Endometrium (tissue), 2 donors: Measurements from ENCODE around the gene FAM221A.
"Not testable (repeated sequence)": the region's sequence is repeated elsewhere in the genome, so short reads cannot be mapped to it uniquely, and the experiment has no call there.

Experiments used
- FAIRE-seq: peaks from 2 replicates; lab custom pipeline; 2012; peaks lifted over from hg19 to GRCh38; lab: Jason Lieb, UNC
- donor health status: control.
- donor health status: control.

The FAM221A gene

GRCh38 chr7:23679898-23680413, at the start of gene FAM221A:
Gene FAM221A, plus strand, starts transcription at chr7:23680199. Its CDS starts 20 bp downstream, at chr7:23680219.
- no peak for FAIRE-seq

GRCh38 chr7:23633417-23633816, 46.6 kb upstream of the FAM221A start:
- FAIRE-seq, result no peak

DNA sequence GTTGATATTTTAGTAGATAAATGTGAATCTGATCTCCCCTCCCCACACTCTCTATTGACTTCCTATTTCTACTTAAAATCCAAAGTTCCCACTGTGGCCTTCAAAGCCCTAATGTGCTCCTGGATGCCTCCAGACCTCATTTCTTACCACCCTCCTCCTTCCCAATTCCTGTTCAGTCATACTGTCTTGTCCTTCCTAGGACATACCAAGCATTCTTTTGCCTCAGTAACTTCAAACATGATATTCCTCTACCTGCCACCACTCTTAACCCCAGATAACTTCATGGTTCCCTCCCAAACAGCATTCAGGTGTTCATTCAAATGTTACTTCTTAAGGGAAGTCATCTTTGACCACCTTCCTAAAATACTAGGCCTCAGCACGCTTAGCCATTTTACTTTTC, 34.2 kb upstream of the FAM221A start:
- no peak for FAIRE-seq

DNA sequence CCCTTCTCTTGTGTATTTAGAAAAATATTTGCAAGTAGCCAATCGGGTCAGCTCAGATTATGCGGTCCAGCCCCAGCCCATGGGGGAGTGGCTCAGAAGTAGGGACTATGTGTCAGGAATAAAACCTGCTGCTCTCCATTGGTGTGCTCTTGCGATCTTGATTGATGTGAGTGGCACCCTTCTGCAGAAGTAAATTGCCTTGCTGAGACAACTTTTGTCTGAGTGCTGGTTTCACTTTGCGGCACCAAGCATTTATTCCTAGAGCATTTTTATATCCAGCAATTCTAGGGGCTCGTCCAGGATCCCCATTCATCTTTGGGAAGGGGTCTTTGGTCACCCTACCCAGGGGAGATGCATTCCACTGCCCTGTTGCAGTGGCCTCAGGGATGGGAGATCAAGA, 26.1 kb upstream of the FAM221A start:
- FAIRE-seq, result no peak

DNA sequence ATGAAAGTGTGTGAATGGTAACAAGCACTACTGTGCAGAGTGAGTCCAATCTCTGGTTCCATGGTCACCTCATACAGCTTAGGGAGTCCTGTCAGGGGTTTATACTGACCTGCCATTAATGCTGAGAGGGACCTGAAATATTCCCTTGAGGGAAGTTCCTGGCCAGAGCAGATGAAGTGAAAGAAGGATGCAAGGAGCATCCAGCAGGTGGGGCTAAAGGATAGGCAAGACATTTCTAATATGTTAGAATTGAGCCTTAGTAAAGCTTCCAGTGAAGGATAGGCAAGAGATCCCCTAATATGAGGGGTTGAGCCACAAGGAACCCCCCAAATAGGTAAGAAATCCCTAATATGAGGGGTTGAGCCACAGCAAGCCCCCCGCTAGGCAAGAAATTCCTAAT, 25.5 kb upstream of the FAM221A start:
- no peak for FAIRE-seq

GRCh38 chr7:23655433-23655832, 24.6 kb upstream of the FAM221A start:
- FAIRE-seq, result no peak

DNA sequence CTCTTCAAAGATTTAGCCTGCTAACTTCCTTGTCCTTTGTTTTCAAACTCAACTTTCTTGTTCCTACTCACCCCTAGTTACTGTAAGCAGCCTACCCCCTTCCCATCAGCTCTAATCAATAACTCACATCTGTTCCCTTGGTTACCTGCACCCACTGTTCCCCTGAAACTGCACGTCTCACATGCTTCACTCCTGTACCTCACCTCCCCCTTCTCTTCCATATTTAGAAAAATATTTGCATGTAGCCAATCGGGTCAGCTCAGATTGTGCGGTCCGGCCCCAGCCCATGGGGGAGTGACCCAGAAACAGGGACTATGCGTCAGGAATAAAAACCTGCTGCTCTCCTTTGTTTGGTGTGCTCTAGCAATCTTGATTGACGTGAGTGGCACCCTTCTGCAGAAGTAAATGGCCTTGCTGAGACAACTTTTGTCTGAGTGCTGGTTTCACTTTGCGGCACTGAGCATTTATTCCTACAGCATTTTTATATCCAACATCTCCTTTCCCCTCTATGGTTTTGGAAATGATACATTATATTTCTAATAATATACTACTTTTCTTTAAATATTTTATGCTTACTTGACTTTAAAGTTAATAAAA, 21.1 kb upstream of the FAM221A start:
- FAIRE-seq, result no peak

GRCh38 chr7:23661385-23661784, 18.6 kb upstream of the FAM221A start:
- FAIRE-seq, result no peak

- FAIRE-seq, result no peak
Measured at GRCh38 chr7:23662124-23662983, 17.6 kb upstream of the FAM221A start.

DNA sequence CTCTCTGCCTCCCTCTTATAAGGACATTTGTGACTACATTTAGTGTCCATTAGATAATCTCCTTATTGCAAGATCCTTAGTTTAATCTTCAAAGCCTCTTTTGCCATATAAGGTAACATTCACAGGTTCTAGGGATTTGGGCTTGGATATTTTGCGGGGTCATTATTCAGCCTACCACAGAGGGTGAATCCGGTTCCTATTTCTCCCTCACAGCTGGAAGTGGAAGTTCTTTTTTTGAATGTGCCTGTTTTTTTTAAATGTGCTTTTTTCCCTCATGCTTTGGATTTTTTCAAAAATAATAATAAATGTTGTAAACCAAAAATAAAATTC, 17.1 kb upstream of the FAM221A start:
- no peak for FAIRE-seq

GRCh38 chr7:23664122-23664521, 15.9 kb upstream of the FAM221A start:
- FAIRE-seq, result no peak

DNA sequence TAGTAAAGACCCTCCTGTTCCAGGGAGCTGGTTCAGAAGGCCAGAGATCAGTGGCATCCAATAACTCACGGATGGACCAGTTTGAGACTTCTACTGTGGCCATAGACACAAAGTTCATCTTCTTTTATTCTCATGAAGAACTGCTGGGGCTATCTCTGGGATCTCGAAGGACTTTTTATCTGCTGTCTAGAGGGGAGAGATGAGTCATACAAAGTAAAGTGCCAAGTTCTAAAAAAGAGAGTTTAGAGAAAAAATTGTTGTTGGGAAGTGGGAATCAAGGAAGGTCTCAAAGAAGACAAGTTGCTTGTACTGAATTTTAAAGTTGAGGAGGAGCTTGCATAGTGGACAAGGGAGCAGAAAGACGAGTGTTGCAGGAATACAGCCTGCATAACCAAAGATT, 8.0 kb upstream of the FAM221A start:
- no peak for FAIRE-seq

- FAIRE-seq, result no peak
Measured at GRCh38 chr7:23680414-23681405, 711 bp downstream of the FAM221A start.

DNA sequence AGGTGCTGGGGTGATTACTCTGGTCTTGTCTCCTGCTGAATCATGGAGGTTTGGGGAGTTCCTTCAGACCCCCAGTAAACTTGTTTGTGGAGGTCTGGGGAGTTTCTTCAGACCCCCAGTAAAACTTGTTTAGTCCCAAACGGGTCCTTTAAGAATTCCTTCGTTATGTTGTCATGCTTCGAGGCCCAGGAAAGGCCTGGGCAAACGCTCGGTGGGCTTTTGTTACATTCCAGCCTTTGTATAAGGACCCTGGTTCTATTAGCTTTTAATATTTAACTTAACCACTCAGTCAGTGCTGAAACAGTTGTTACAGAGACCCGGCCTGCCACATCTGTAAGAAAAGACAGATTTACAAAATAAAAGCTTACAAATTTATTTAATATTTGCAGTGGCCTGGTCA, 4.0 kb downstream of the FAM221A start:
- not testable (repeated sequence) for FAIRE-seq

DNA sequence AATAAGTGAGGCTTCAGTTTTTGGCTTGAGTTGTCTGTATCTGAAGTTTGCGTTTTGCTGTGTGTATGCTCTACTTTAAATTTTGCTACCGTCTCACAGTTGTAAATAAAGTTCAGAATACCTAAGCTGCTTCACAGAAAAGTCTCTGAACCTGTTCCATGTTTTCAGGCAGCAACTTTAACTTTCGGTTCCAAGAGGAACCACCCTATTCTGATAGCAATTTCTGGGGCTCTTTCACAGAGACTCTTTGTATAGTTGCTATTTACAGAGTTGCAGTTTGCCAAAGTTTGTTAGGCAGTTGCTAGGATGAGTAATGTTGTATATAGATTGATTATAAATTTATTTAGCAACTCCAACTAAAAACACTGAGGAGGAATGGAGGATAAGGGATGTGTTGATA, 5.7 kb downstream of the FAM221A start:
- no peak for FAIRE-seq

DNA sequence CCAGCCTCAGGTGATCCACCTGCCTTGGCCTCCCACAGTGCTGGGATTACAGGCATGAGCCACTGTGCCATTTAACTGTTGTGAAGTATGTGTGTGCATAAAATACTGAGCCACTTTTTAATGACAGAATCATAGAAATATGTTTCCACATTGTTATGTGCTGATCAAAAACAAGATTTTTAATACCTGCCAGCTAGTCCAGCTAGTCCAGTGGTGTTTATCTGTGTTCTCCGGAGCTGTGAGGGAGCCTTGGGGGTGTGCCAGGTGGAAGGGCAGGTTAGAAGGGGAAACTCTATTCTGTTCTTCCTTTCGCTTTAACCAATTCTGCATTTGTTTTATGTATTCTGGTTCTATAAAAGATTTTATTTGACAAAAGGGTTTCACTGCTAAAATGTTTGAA, 7.0 kb downstream of the FAM221A start:
- no peak for FAIRE-seq

DNA sequence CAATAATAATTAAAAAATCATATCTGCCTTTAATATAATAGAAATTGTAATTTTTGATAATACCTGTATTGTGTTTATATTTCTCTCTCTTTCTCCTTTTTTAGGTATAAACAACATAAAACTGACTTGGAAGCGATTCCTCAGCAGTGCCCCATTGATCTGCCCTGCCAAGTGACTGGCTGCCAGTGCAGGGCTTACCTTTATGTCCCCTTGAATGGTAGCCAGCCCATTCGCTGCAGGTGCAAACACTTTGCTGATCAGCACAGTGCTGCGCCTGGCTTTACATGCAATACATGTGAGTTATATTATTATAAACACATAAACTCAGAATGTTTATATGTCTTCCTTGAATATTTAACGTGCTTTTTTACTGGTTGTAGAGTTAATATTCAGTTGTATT, 9.2 kb downstream of the FAM221A start:
- FAIRE-seq, result no peak

GRCh38 chr7:23691320-23691719, 11.3 kb downstream of the FAM221A start:
- no peak for FAIRE-seq

DNA sequence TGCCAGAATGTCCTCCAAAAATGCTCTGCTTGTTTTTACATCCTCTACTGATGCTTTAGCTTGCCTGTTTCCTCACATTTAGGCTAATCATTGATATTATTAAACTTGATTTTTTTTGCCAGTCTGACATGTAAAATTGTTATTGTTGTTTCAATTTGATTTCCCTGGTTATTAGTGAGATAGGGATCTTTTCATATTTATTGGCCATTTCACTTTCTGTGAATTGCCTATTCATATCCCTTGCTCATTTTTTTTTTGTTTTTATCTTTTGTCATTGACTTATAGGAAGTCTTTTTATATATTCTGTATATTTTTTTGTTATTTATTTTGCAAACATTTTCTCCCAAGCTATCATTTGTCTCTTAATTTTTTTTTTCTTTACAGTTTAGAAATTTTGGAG, 13.2 kb downstream of the FAM221A start:
- FAIRE-seq, result no peak

DNA sequence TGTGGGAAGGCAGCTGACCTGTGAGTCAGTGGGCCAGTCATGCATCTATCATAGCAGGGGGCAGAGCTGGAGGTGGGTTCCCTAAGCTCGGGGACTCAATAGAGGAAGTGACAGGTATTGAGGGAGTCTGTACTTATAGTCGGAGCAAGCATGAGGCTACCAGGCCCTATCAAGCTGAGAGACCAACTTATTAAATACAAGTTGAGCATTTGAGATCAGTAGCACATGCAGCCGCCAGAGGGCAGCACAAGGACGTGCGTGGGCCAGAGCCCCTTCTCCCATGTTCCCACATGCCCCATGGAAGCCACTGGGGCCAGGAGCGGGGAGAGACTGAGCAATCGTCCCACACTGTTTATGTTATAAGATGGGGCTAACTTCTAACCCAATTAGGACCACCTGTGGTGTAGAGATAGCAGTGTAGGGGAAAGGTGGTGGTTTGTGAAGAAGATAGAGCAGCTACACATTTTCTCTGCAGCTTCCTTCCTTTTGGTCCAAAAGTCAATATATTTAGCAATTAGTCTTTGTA, 17.0 kb downstream of the FAM221A start:
- FAIRE-seq, result no peak

- FAIRE-seq, result no peak
Measured at GRCh38 chr7:23698822-23699221, 18.8 kb downstream of the FAM221A start.

DNA sequence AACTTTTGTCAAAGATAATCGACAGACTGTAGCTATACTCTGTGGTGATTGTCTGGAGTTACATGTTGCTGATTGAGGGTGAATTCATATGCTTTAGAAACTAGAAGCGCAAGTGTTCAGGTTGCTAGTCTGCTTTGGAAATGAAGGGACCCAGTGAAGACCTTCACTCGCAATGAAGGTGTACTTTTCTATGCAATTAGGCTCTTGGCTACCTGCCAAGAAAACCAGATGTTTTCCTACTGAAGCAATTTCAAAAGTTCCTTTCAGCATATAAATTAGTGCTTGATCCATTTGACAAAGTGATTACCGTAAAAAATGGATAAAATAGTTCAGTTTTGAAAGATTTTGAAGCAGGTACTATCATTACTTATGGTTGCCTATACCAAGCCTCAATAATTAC, 20.0 kb downstream of the FAM221A start:
- FAIRE-seq, result no peak
